HG02884 (cell line): ENCODE measurements around the gene BCL3.
A peak's percentile ranks its signal among the peaks of the same experiment; 100 is the strongest.
"Not testable (repeated sequence)": the region's sequence is repeated elsewhere in the genome, so short reads cannot be mapped to it uniquely, and the experiment has no call there.

Source experiments
- ATAC-seq: cut with Tn5 transposase; IDR thresholded peaks from one replicate; pipeline ENCODE4 v1.9.1; 2021; ENCODE audit warnings: mild to moderate bottlenecking, moderate library complexity; ENCODE audit not compliant: unreplicated experiment

Gene BCL3

GRCh38 chr19:44757057-44757734, 8.7 kb downstream of the BCL3 start:
- no peak for ATAC-seq

GRCh38 chr19:44757735-44758505, 9.4 kb downstream of the BCL3 start:
- ATAC-seq = no peak

GRCh38 chr19:44758596-44758995, 10.1 kb downstream of the BCL3 start:
- no peak for ATAC-seq

GRCh38 chr19:44759083-44759804, 10.7 kb downstream of the BCL3 start:
- no peak for ATAC-seq

- no peak for ATAC-seq
Measured at GRCh38 chr19:44762038-44762437, 13.5 kb downstream of the BCL3 start.

GRCh38 chr19:44765033-44765948, 16.8 kb downstream of the BCL3 start:
- ATAC-seq = no peak

GRCh38 chr19:44765949-44766335, 17.4 kb downstream of the BCL3 start:
- ATAC-seq = no peak

GRCh38 chr19:44767295-44768180, 19.0 kb downstream of the BCL3 start:
- no peak for ATAC-seq

GRCh38 chr19:44770550-44771257, 22.2 kb downstream of the BCL3 start:
- peak; percentile 95 for ATAC-seq

GRCh38 chr19:44772144-44772543, 23.6 kb downstream of the BCL3 start:
- ATAC-seq = not testable (repeated sequence)

- no peak for ATAC-seq
Measured at GRCh38 chr19:44772959-44773358, 24.5 kb downstream of the BCL3 start.

GRCh38 chr19:44775676-44776240, 27.2 kb downstream of the BCL3 start:
- no peak for ATAC-seq

- no peak for ATAC-seq
Measured at GRCh38 chr19:44776402-44777096, 28.0 kb downstream of the BCL3 start.

GRCh38 chr19:44777715-44778347, 29.3 kb downstream of the BCL3 start, which contains the start of gene CBLC:
Gene CBLC, plus strand, starts transcription at chr19:44777890. Its CDS starts 42 bp downstream, at chr19:44777932.
- ATAC-seq = no peak

- ATAC-seq = no peak
Measured at GRCh38 chr19:44779150-44779549, 30.6 kb downstream of the BCL3 start.

- ATAC-seq = not testable (repeated sequence)
Measured at GRCh38 chr19:44781694-44782093, 33.2 kb downstream of the BCL3 start.

- ATAC-seq = no peak
Measured at GRCh38 chr19:44782729-44783128, 34.2 kb downstream of the BCL3 start.

GRCh38 chr19:44783545-44783944, 35.0 kb downstream of the BCL3 start:
- no peak for ATAC-seq
